Esophagus mucosa (tissue), 1 donor: Measurements from ENCODE around the gene DEFB110. TPM values are rescaled to one million over a fixed set of nuclear protein-coding genes. Genes with fewer than 3 reads are reported as not detected.

ENCODE experiments used
- total RNA-seq: library from RNA; stranded (reverse); gene quantifications from one replicate; pipeline ENCODE4 v1.2.4, GENCODE V29; 2023
- donor health status: DM: yes; HTN: yes; CAD: no.

The DEFB110 gene
- total RNA-seq, 1 donor from 2014 or later: not detected

Other genes starting within 250 kb of the DEFB110 start
- gene PGK2, start 234.7 kb downstream of the DEFB110 start, total RNA-seq: not detected
- not detected for gene CRISP1, start 155.5 kb downstream of the DEFB110 start, total RNA-seq
- gene DEFB114, start 57.8 kb downstream of the DEFB110 start, total RNA-seq: not detected
- not detected for gene DEFB113, start 52.4 kb downstream of the DEFB110 start, total RNA-seq
- gene DEFB112, start 27.9 kb upstream of the DEFB110 start, total RNA-seq: not detected